GM12874 (cell line): ENCODE data around the gene NPHS2.
A peak's percentile ranks its signal among the peaks of the same experiment; 100 is the strongest.

Experiments
- CTCF ChIP-seq: IDR thresholded peaks from 2 replicates; pipeline ENCODE4 v1.5.1; 2011; ENCODE audit warnings: low read depth, mild to moderate bottlenecking, control low read depth, low read length, moderate library complexity; ENCODE audit not compliant: insufficient read depth

The NPHS2 gene

GRCh38 chr1:179575497-179576314 lies at the start of gene NPHS2:
NPHS2 (minus strand) TSS chr1:179575948; CDS start chr1:179575864, 84 bp downstream.
- no peak for TF ChIP-seq CTCF

GRCh38 chr1:179612361-179612760 lies 36.6 kb upstream of the NPHS2 start:
- no peak for TF ChIP-seq CTCF

- no peak for TF ChIP-seq CTCF
Measured at GRCh38 chr1:179601093-179601492, 25.3 kb upstream of the NPHS2 start.

GRCh38 chr1:179599623-179600249 lies 24.0 kb upstream of the NPHS2 start:
- TF ChIP-seq CTCF: peak; percentile 22; the same call in 1 of the 2 replicates

- no peak for TF ChIP-seq CTCF
Measured at GRCh38 chr1:179598631-179599030, 22.9 kb upstream of the NPHS2 start.

GRCh38 chr1:179591592-179592580 lies 16.1 kb upstream of the NPHS2 start, which contains the start of gene TDRD5:
TDRD5 (plus strand) TSS chr1:179591832; CDS start chr1:179592616, 784 bp downstream.
- no peak for TF ChIP-seq CTCF

GRCh38 chr1:179591253-179591591 lies 15.5 kb upstream of the NPHS2 start:
- no peak for TF ChIP-seq CTCF
